H9 (cell line): ENCODE measurements around the gene COPZ2. TPM values are rescaled to one million over a fixed set of nuclear protein-coding genes. Genes with fewer than 3 reads are reported as not detected.

Experiments used
- DNase-seq: peaks from one replicate; pipeline ENCODE4 v3.0.0-alpha.2; 2017
- H2AFZ ChIP-seq: one replicate; pipeline ENCODE4 v1.6.1; 2013; ENCODE audit warnings: mild to moderate bottlenecking, low read length, control low read depth, moderate library complexity
- H2AK5ac ChIP-seq: 2 replicates; pipeline ENCODE4 v1.6.1; 2013; ENCODE audit warnings: low read length, control low read depth, mixed read lengths; ENCODE audit not compliant: insufficient read length
- H2BK120ac ChIP-seq: one replicate; pipeline ENCODE4 v1.6.1; 2013; ENCODE audit warnings: low read depth, mild to moderate bottlenecking, low read length, control low read depth, inconsistent platforms; ENCODE audit not compliant: poor library complexity, severe bottlenecking
- H2BK12ac ChIP-seq: 2 replicates; pipeline ENCODE4 v1.6.1; 2013; ENCODE audit warnings: low read length, control low read depth, mixed read lengths, low read depth; ENCODE audit not compliant: insufficient read length
- H2BK15ac ChIP-seq: 2 replicates; pipeline ENCODE4 v1.6.1; 2013; ENCODE audit warnings: low read depth, low read length, control low read depth
- H2BK20ac ChIP-seq: one replicate; pipeline ENCODE4 v1.6.1; 2013; ENCODE audit warnings: low read depth, mild to moderate bottlenecking, low read length, control low read depth, inconsistent platforms; ENCODE audit not compliant: poor library complexity, severe bottlenecking
- H2BK5ac ChIP-seq: 2 replicates; pipeline ENCODE4 v1.6.1; 2013; ENCODE audit warnings: low read length, control low read depth, mixed read lengths; ENCODE audit not compliant: insufficient read length
- H3K14ac ChIP-seq: 2 replicates; pipeline ENCODE4 v1.6.1; 2013; ENCODE audit warnings: low read length, control low read depth; ENCODE audit not compliant: insufficient read depth
- H3K18ac ChIP-seq: 2 replicates; pipeline ENCODE4 v1.6.1; 2013; ENCODE audit warnings: low read depth, mild to moderate bottlenecking, mixed read lengths, low read length, control low read depth; ENCODE audit not compliant: insufficient read length
- H3K23ac ChIP-seq: 2 replicates; pipeline ENCODE4 v1.6.1; 2013; ENCODE audit warnings: low read length, control low read depth, mixed read lengths, low read depth; ENCODE audit not compliant: insufficient read length
- H3K23me2 ChIP-seq: 2 replicates; pipeline ENCODE4 v1.6.1; 2013; ENCODE audit warnings: low read depth, mild to moderate bottlenecking, mixed read lengths, low read length, control low read depth; ENCODE audit not compliant: insufficient read length, poor library complexity, severe bottlenecking
- H3K27ac ChIP-seq: 2 replicates; pipeline ENCODE4 v1.5.1; 2013; ENCODE audit warnings: low read length, control low read depth, mixed read lengths, low read depth; ENCODE audit not compliant: insufficient read length
- H3K27me3 ChIP-seq: 2 replicates; pipeline ENCODE4 v1.6.1; 2013; ENCODE audit warnings: low read length, control low read depth, inconsistent platforms; ENCODE audit not compliant: insufficient read depth
- H3K4ac ChIP-seq: 2 replicates; pipeline ENCODE4 v1.6.1; 2013; ENCODE audit warnings: low read depth, mild to moderate bottlenecking, control low read depth, inconsistent platforms, low read length, moderate library complexity
- H3K4me1 ChIP-seq: 2 replicates; pipeline ENCODE4 v1.6.1; 2013; ENCODE audit warnings: low read length, control low read depth, inconsistent platforms; ENCODE audit not compliant: insufficient read depth
- H3K4me2 ChIP-seq: 2 replicates; pipeline ENCODE4 v1.6.1; 2013; ENCODE audit warnings: low read length, control low read depth, mixed read lengths; ENCODE audit not compliant: insufficient read length, insufficient read depth
- H3K56ac ChIP-seq: 2 replicates; pipeline ENCODE4 v1.6.1; 2013; ENCODE audit warnings: low read depth, mild to moderate bottlenecking, mixed read lengths, low read length, control low read depth; ENCODE audit not compliant: insufficient read length
- H3K79me1 ChIP-seq: 2 replicates; pipeline ENCODE4 v1.6.1; 2013; ENCODE audit warnings: low read depth, mild to moderate bottlenecking, moderate library complexity, low read length, control low read depth, inconsistent platforms; ENCODE audit not compliant: insufficient read depth, poor library complexity, severe bottlenecking
- H3K79me2 ChIP-seq: 2 replicates; pipeline ENCODE4 v1.6.1; 2013; ENCODE audit warnings: low read length, control low read depth, inconsistent platforms; ENCODE audit not compliant: insufficient read depth
- H3K9ac ChIP-seq: 2 replicates; pipeline ENCODE4 v1.6.1; 2013; ENCODE audit warnings: low read length, control low read depth, mixed read lengths; ENCODE audit not compliant: insufficient read length; ENCODE audit errors: extremely low read depth
- H3K9me3 ChIP-seq: one replicate; pipeline ENCODE4 v1.6.1; 2013; ENCODE audit warnings: low read depth, low read length, inconsistent platforms; ENCODE audit not compliant: control insufficient read depth
- H3T11ph ChIP-seq: one replicate; pipeline ENCODE4 v1.6.1; 2013; ENCODE audit warnings: mild to moderate bottlenecking, low read length, control low read depth, inconsistent platforms
- H4K20me1 ChIP-seq: one replicate; pipeline ENCODE4 v1.6.1; 2013; ENCODE audit not compliant: control insufficient read depth, insufficient read length, insufficient read depth
- H4K5ac ChIP-seq: 2 replicates; pipeline ENCODE4 v1.6.1; 2013; ENCODE audit warnings: low read depth, mild to moderate bottlenecking, mixed read lengths, low read length, control low read depth; ENCODE audit not compliant: insufficient read length
- H4K8ac ChIP-seq: replicated peaks from 2 replicates; pipeline ENCODE4 v1.6.1; 2013; ENCODE audit warnings: low read length, control low read depth, mixed read lengths, low read depth; ENCODE audit not compliant: insufficient read length
- H4K91ac ChIP-seq: 2 replicates; pipeline ENCODE4 v1.6.1; 2013; ENCODE audit warnings: low read depth, mild to moderate bottlenecking, moderate library complexity, mixed read lengths, low read length, control low read depth; ENCODE audit not compliant: insufficient read length
- H3K27ac Mint-ChIP-seq, 3 experiments: 2 replicates in 2 of 3; 3 replicates in 1 of 3; pipeline ENCODE4 v1.8.0; 2020 to 2021; ENCODE audit warnings: mixed read lengths in 3 of 3, mild to moderate bottlenecking in 1 of 3, moderate library complexity in 1 of 3
- H3K27me3 Mint-ChIP-seq: 2 replicates; pipeline ENCODE4 v1.8.0; 2021; ENCODE audit warnings: low read depth, mild to moderate bottlenecking, moderate library complexity, mixed read lengths
- H3K36me3 Mint-ChIP-seq, 3 experiments: 2 replicates in 2 of 3; 3 replicates in 1 of 3; pipeline ENCODE4 v1.8.0; 2020 to 2021; ENCODE audit warnings: low read depth in 3 of 3, mixed read lengths in 3 of 3; ENCODE audit not compliant: insufficient read depth in 1 of 3
- H3K4me1 Mint-ChIP-seq, 2 experiments: 2 replicates each; pipeline ENCODE4 v1.8.0; 2020; ENCODE audit warnings: mixed read lengths in 2 of 2
- H3K4me3 Mint-ChIP-seq, 2 experiments: 2 replicates in 1 of 2; 3 replicates in 1 of 2; pipeline ENCODE4 v1.8.0; 2020 to 2021; ENCODE audit warnings: mild to moderate bottlenecking in 2 of 2, mixed read lengths in 2 of 2, moderate library complexity in 1 of 2
- H3K9me3 Mint-ChIP-seq, 2 experiments: 2 replicates in 1 of 2; 3 replicates in 1 of 2; pipeline ENCODE4 v1.8.0; 2020; ENCODE audit warnings: mild to moderate bottlenecking in 2 of 2, mixed read lengths in 2 of 2, moderate library complexity in 1 of 2
- CTCF ChIP-seq: fragments of 200-600 bp; sonication (generic); conservative IDR thresholded peaks from 3 replicates; pipeline ENCODE4 v1.8.0; 2021; ENCODE audit warnings: antibody characterized with exemption, mild to moderate bottlenecking
- WGBS: extraction: QIAGEN DNeasy Blood & Tissue Kit; methylation state at CpG from one replicate; pipeline ENCODE4 v1.1.7; 2013; ENCODE audit warnings: missing lambda C conversion rate, low lambda C conversion rate, mixed read lengths; ENCODE audit not compliant: insufficient read length; ENCODE audit errors: extremely low coverage; 5-methylcytosine and 5-hydroxymethylcytosine counted together
- total RNA-seq: library from RNA; stranded (reverse); gene quantifications from 2 replicates; pipeline ENCODE4 v1.2.1, GENCODE V29; 2021

The COPZ2 gene
- total RNA-seq, 1 experiment from 2014 or later, result 0.68 TPM

- no peak overlapping the region for H4K91ac ChIP-seq
- no peak overlapping the region for H4K5ac ChIP-seq
- H2BK20ac ChIP-seq, result no peak overlapping the region
- no peak overlapping the region for H3K4ac ChIP-seq
- Mint-ChIP-seq H3K4me3 (no peak overlapping the region), H3K27me3 (peaks cover 20% of the 10 kb centered on the region), H3K9me3 (no peaks in the 10 kb centered on the region), H3K36me3 (peaks cover 0 to 2% (median 0%) of the 10 kb centered on the region in 3 experiments; a peak in 4 of 7 replicates), H3K4me1 (peaks cover 20 to 21% of the 10 kb centered on the region in 2 experiments), H3K27ac (no peak overlapping the region)
- H4K8ac ChIP-seq, result no peak overlapping the region
- H3K18ac ChIP-seq, result no peak overlapping the region
- DNase-seq, result no peak
- H3K9ac ChIP-seq, result no peak overlapping the region
- WGBS, result no CpG with 5 or more reads among the region's 2 CpGs
- no peak overlapping the region for H3K23ac ChIP-seq
- no peak overlapping the region for H2BK120ac ChIP-seq
- no peak overlapping the region for H3T11ph ChIP-seq
- H3K27me3 ChIP-seq, result no peaks in the 10 kb centered on the region; the same call in 1 of the 2 replicates
- H2AK5ac ChIP-seq, result no peak overlapping the region
- peaks cover 3% of the 10 kb centered on the region; the same call in 1 of the 2 replicates for H3K79me2 ChIP-seq
- H3K27ac ChIP-seq, result no peak overlapping the region
- H2BK12ac ChIP-seq, result no peak overlapping the region
- no peak overlapping the region for H2AFZ ChIP-seq
- no peak overlapping the region for H2BK5ac ChIP-seq
- H3K14ac ChIP-seq, result no peak overlapping the region
- H3K56ac ChIP-seq, result no peak overlapping the region
- H2BK15ac ChIP-seq, result no peak overlapping the region
- no peaks in the 10 kb centered on the region for H3K79me1 ChIP-seq
- H3K4me1 ChIP-seq, result no peaks in the 10 kb centered on the region
- TF ChIP-seq CTCF, result no peak
- no peaks in the 10 kb centered on the region for H3K9me3 ChIP-seq
- H3K23me2 ChIP-seq, result peaks cover 11% of the 10 kb centered on the region
- H4K20me1 ChIP-seq, result no peaks in the 10 kb centered on the region
- H3K4me2 ChIP-seq, result no peak overlapping the region
Measured at GRCh38 chr17:48043176-48043575, 5.6 kb upstream of the COPZ2 start.
